Kidney (tissue), 14 donors: ENCODE data around the gene WNT5B. TPM values are rescaled to one million over a fixed set of nuclear protein-coding genes. Genes with fewer than 3 reads are reported as not detected.

ENCODE experiments used
- DNase-seq, 5 donors: peaks; one replicate each; pipeline ENCODE4 v3.0.0-alpha.2; 2013 to 2020
- FAIRE-seq: peaks from 2 replicates; lab custom pipeline; 2012; peaks lifted over from hg19 to GRCh38; lab: Jason Lieb, UNC
- H3K27ac ChIP-seq, 2 donors: one replicate each; pipeline ENCODE4 v1.7.0; 2013; ENCODE audit warnings: low read depth in 2 of 2, low read length in 2 of 2, inconsistent platforms in 1 of 2
- H3K27me3 ChIP-seq: one replicate; pipeline ENCODE4 v1.7.1; 2013; ENCODE audit warnings: low read length, inconsistent platforms; ENCODE audit not compliant: control insufficient read depth, insufficient read depth
- H3K36me3 ChIP-seq, 3 donors: one replicate each; pipeline versions ENCODE4 v1.7.0 to v1.7.1; 2013; ENCODE audit warnings: low read length in 3 of 3, control low read depth in 1 of 3, inconsistent platforms in 1 of 3; ENCODE audit not compliant: insufficient read depth in 3 of 3, control insufficient read depth in 2 of 3
- H3K4me1 ChIP-seq, 3 donors: one replicate each; pipeline versions ENCODE4 v1.7.0 to v1.7.1; 2013; ENCODE audit warnings: low read length in 3 of 3, inconsistent platforms in 1 of 3, low read depth in 1 of 3; ENCODE audit not compliant: control insufficient read depth in 2 of 3, insufficient read depth in 2 of 3
- H3K4me3 ChIP-seq, 3 donors: one replicate each; pipeline versions ENCODE4 v1.7.0 to v1.8.1; 2013; ENCODE audit warnings: low read length in 3 of 3, control low read depth in 1 of 3, inconsistent platforms in 1 of 3
- H3K9ac ChIP-seq, 3 donors: one replicate each; pipeline versions ENCODE4 v1.7.0 to v1.7.1; 2013; ENCODE audit warnings: low read length in 3 of 3, control low read depth in 1 of 3, inconsistent platforms in 1 of 3
- H3K9me3 ChIP-seq, 3 donors: one replicate each; pipeline versions ENCODE4 v1.7.0 to v1.7.1; 2013; ENCODE audit warnings: low read length in 3 of 3, control low read depth in 1 of 3, inconsistent platforms in 1 of 3; ENCODE audit not compliant: control insufficient read depth in 2 of 3, insufficient read depth in 1 of 3
- CTCF ChIP-seq: IDR thresholded peaks from 3 replicates; pipeline ENCODE4 v1.5.1; 2012; ENCODE audit warnings: mild to moderate bottlenecking, moderate library complexity, borderline replicate concordance; ENCODE audit not compliant: insufficient read depth; ENCODE audit errors: extremely low read depth
- intact Hi-C: fragments of 100-400 bp; cut with DNase I; formaldehyde crosslinking; loops from one replicate; pipeline ENCODE4 v1.11.1; 2022
- polyA plus RNA-seq: library from polyadenylated mRNA; stranded (reverse); fragments of 350-450 nt; fragmentation: Illumina TruSeq; extraction: RNeasy Lipid Tissue Mini Kit (QIAGEN cat#74804); gene quantifications from one replicate; pipeline ENCODE4 v1.2.3, GENCODE V29; 2014; ENCODE audit warnings: low read depth, low replicate concordance; ENCODE audit not compliant: insufficient read depth
- total RNA-seq: library from RNA; stranded (reverse); fragmentation: NEBNext Ultra II Directional; extraction: Animal tissue kit (Norgen Biotek cat#: 25700); gene quantifications from one replicate; pipeline ENCODE4 v1.2.1, GENCODE V29; 2021
- donor health status: control.
- donor health status: control.
- donor health status: control.
- donor health status: control.
- donor health status: control.
- donor health status: DM: yes; HTN: yes; CAD: no.
- donor health status: Normal renal cell carcinoma (clear cell type).

Gene WNT5B
- total and polyA plus RNA-seq, 2 donors from 2014 or later: 3.4 to 4.8 TPM

DNA sequence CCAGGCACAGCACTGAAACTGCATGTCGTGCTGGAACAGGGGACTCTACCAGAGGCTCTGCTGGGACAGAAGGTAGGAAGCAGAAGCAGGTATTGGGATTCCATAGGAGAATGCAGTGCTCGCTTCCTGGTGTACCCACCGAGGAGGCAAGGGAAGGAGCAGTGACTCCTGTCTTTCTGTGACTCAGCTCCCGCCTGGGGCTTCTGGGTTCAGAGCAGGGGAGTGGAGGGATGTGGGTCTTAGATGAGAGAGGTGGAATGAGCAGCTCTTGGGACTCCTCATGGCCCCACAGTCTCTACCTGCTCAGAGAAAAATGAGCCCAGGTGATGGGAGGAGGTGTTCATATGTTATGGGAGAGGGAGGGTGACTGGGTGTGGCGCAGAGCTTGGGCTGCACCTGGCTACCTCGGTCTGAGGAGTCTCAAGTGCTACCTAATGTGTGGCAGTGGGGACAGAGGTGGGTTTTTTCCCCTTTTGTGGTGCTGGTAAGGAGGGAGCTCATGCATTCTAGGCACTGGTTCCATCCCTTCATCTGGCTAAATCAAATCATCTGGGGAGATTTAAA is 26.3 kb downstream of the WNT5B start:
- no peak for TF ChIP-seq CTCF
- no peak overlapping the region for H3K27ac ChIP-seq
- no peaks in the 10 kb centered on the region for H3K9me3 ChIP-seq
- FAIRE-seq (no peak), DNase-seq (no peak)
- no peak overlapping the region for H3K4me3 ChIP-seq
- H3K36me3 ChIP-seq: no peaks in the 10 kb centered on the region
- H3K9ac ChIP-seq: no peak overlapping the region
- peaks cover 0 to 8% (median 1%) of the 10 kb centered on the region in 3 donors for H3K4me1 ChIP-seq
- intact Hi-C loops: no loop called here
- H3K27me3 ChIP-seq: no peaks in the 10 kb centered on the region

DNA sequence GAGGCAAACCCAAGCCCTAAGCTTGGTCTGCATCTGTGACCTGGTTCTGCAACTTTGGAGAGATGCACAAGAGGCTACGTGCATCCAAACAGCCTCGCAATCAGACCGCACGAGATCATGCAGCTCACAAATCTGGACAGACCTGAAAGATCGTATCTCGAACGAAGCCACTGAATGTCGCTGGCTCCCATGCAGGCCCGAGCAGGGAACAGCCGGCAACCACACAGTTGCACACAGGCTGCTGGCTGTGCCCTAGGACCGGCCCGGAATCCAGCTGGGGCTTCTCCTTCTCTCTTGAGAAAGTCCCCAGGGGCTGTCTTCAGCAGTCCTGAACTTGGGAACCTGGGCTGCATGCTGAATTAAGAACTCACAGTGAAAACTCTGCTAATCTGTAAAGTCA is 27.9 kb downstream of the WNT5B start:
- TF ChIP-seq CTCF: no peak
- Histone ChIP-seq H3K4me3 (no peak overlapping the region), H3K27me3 (no peaks in the 10 kb centered on the region), H3K4me1 (peaks cover 0 to 9% (median 2%) of the 10 kb centered on the region in 3 donors), H3K36me3 (no peaks in the 10 kb centered on the region), H3K9me3 (no peaks in the 10 kb centered on the region), H3K9ac (no peak overlapping the region), H3K27ac (no peak overlapping the region)
- intact Hi-C loops: no loop called here
- DNase-seq (no peak), FAIRE-seq (no peak)

- intact Hi-C loops: no loop called here
Measured at GRCh38 chr12:1657688-1658087, 28.7 kb downstream of the WNT5B start.

More at GRCh38 chr12:1657688-1658087, 28.7 kb downstream of the WNT5B start:
- TF ChIP-seq CTCF: no peak
- no peaks in the 10 kb centered on the region for H3K36me3 ChIP-seq
- H3K27me3 ChIP-seq: no peaks in the 10 kb centered on the region
- no peak for FAIRE-seq
- no peak for DNase-seq
- H3K27ac ChIP-seq: no peak overlapping the region
- H3K4me1 ChIP-seq: peaks cover 0 to 9% (median 2%) of the 10 kb centered on the region in 3 donors
- no peak overlapping the region for H3K4me3 ChIP-seq
- H3K9ac ChIP-seq: no peak overlapping the region
- no peaks in the 10 kb centered on the region for H3K9me3 ChIP-seq
